Fibroblast of mammary gland (primary cell): Measurements from ENCODE around the gene SHTN1.

ENCODE experiments used
- DNase-seq: peaks from one replicate; pipeline ENCODE4 v3.0.0-alpha.2; 2010; ENCODE audit warnings: low read depth
- H3K4me3 ChIP-seq: 2 replicates; pipeline ENCODE4 v1.5.1; 2011; ENCODE audit warnings: low read depth, mild to moderate bottlenecking, low read length, moderate library complexity; ENCODE audit not compliant: control insufficient read depth
- TF ChIP-seq, protein P1 (sequence below): conservative IDR thresholded peaks from 2 replicates; pipeline ENCODE4 v1.5.1; 2011; ENCODE audit warnings: low read depth, low read length, inconsistent platforms; ENCODE audit not compliant: control insufficient read depth, insufficient read depth

Gene SHTN1

GRCh38 chr10:116892907-116893685 lies 111.9 kb downstream of the SHTN1 start:
- no peak overlapping the region for H3K4me3 ChIP-seq

GRCh38 chr10:116891208-116891607 lies 113.8 kb downstream of the SHTN1 start:
- H3K4me3 ChIP-seq, result no peak overlapping the region
- DNase-seq, result peak; percentile 90
- TF ChIP-seq, protein P1, sequence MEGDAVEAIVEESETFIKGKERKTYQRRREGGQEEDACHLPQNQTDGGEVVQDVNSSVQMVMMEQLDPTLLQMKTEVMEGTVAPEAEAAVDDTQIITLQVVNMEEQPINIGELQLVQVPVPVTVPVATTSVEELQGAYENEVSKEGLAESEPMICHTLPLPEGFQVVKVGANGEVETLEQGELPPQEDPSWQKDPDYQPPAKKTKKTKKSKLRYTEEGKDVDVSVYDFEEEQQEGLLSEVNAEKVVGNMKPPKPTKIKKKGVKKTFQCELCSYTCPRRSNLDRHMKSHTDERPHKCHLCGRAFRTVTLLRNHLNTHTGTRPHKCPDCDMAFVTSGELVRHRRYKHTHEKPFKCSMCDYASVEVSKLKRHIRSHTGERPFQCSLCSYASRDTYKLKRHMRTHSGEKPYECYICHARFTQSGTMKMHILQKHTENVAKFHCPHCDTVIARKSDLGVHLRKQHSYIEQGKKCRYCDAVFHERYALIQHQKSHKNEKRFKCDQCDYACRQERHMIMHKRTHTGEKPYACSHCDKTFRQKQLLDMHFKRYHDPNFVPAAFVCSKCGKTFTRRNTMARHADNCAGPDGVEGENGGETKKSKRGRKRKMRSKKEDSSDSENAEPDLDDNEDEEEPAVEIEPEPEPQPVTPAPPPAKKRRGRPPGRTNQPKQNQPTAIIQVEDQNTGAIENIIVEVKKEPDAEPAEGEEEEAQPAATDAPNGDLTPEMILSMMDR, result no peak

More at GRCh38 chr10:116892907-116893685, 111.9 kb downstream of the SHTN1 start:
- TF ChIP-seq, protein P1, result no peak
- DNase-seq, result no peak

GRCh38 chr10:116889066-116889465 lies 115.9 kb downstream of the SHTN1 start:
- DNase-seq, result no peak
- no peak overlapping the region for H3K4me3 ChIP-seq
- TF ChIP-seq, protein P1, result no peak

GRCh38 chr10:116888380-116889055 lies 116.5 kb downstream of the SHTN1 start:
- DNase-seq, result peak; percentile 81
- TF ChIP-seq, protein P1, result no peak
- no peak overlapping the region for H3K4me3 ChIP-seq

DNA sequence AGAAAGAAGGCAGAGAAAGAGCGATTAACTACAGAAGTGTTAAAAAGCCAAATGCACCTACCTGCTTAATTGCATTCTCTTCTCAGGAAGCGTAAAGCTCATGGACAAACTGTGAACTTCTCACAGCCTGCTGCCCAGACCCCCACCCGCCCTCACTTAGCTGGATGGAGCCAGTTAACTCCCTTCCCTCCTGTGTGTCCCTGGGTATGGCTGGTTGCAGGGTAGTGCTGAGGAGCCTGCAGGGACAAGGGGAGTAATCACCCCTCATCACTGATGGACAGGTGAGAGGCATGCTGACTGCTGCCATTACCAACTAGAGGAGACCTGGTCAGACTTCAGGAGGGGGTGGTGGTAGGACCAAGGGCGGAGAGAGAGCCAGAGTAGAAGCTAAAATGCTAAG lies 118.2 kb downstream of the SHTN1 start:
- H3K4me3 ChIP-seq, result no peak overlapping the region
- no peak for DNase-seq
- TF ChIP-seq, protein P1, result no peak

DNA sequence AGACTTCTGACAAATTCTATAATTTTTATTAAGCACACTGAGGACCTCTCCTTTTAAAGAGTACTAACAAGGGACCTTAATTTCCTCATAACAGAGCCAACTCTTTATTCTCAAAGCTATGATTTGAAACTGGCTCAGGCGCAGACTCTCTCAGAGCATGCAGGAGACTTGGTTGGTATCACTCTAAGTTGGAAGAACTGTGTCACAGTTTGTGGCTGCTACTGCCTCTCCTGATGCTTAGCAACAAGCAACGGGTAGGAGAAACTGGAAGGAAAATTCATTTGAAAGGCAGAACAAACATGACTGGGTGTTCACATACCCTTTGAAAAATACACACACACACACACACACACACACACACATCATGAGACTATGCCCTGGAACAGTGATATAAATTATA lies 122.3 kb downstream of the SHTN1 start:
- DNase-seq, result no peak
- TF ChIP-seq, protein P1, result no peak
- no peak overlapping the region for H3K4me3 ChIP-seq
